H9 (cell line): ENCODE data around the gene ARID1B. TPM values are rescaled to one million over a fixed set of nuclear protein-coding genes. Genes with fewer than 3 reads are reported as not detected.

ENCODE experiments used
- DNase-seq: peaks from one replicate; pipeline ENCODE4 v3.0.0-alpha.2; 2017
- H2AFZ ChIP-seq: one replicate; pipeline ENCODE4 v1.6.1; 2013; ENCODE audit warnings: mild to moderate bottlenecking, low read length, control low read depth, moderate library complexity
- H2AK5ac ChIP-seq: 2 replicates; pipeline ENCODE4 v1.6.1; 2013; ENCODE audit warnings: low read length, control low read depth, mixed read lengths; ENCODE audit not compliant: insufficient read length
- H2BK120ac ChIP-seq: one replicate; pipeline ENCODE4 v1.6.1; 2013; ENCODE audit warnings: low read depth, mild to moderate bottlenecking, low read length, control low read depth, inconsistent platforms; ENCODE audit not compliant: poor library complexity, severe bottlenecking
- H2BK12ac ChIP-seq: 2 replicates; pipeline ENCODE4 v1.6.1; 2013; ENCODE audit warnings: low read length, control low read depth, mixed read lengths, low read depth; ENCODE audit not compliant: insufficient read length
- H2BK15ac ChIP-seq: 2 replicates; pipeline ENCODE4 v1.6.1; 2013; ENCODE audit warnings: low read depth, low read length, control low read depth
- H2BK20ac ChIP-seq: one replicate; pipeline ENCODE4 v1.6.1; 2013; ENCODE audit warnings: low read depth, mild to moderate bottlenecking, low read length, control low read depth, inconsistent platforms; ENCODE audit not compliant: poor library complexity, severe bottlenecking
- H2BK5ac ChIP-seq: 2 replicates; pipeline ENCODE4 v1.6.1; 2013; ENCODE audit warnings: low read length, control low read depth, mixed read lengths; ENCODE audit not compliant: insufficient read length
- H3K14ac ChIP-seq: 2 replicates; pipeline ENCODE4 v1.6.1; 2013; ENCODE audit warnings: low read length, control low read depth; ENCODE audit not compliant: insufficient read depth
- H3K18ac ChIP-seq: 2 replicates; pipeline ENCODE4 v1.6.1; 2013; ENCODE audit warnings: low read depth, mild to moderate bottlenecking, mixed read lengths, low read length, control low read depth; ENCODE audit not compliant: insufficient read length
- H3K23ac ChIP-seq: 2 replicates; pipeline ENCODE4 v1.6.1; 2013; ENCODE audit warnings: low read length, control low read depth, mixed read lengths, low read depth; ENCODE audit not compliant: insufficient read length
- H3K23me2 ChIP-seq: 2 replicates; pipeline ENCODE4 v1.6.1; 2013; ENCODE audit warnings: low read depth, mild to moderate bottlenecking, mixed read lengths, low read length, control low read depth; ENCODE audit not compliant: insufficient read length, poor library complexity, severe bottlenecking
- H3K27ac ChIP-seq: 2 replicates; pipeline ENCODE4 v1.5.1; 2013; ENCODE audit warnings: low read length, control low read depth, mixed read lengths, low read depth; ENCODE audit not compliant: insufficient read length
- H3K27me3 ChIP-seq: 2 replicates; pipeline ENCODE4 v1.6.1; 2013; ENCODE audit warnings: low read length, control low read depth, inconsistent platforms; ENCODE audit not compliant: insufficient read depth
- H3K4ac ChIP-seq: 2 replicates; pipeline ENCODE4 v1.6.1; 2013; ENCODE audit warnings: low read depth, mild to moderate bottlenecking, control low read depth, inconsistent platforms, low read length, moderate library complexity
- H3K4me1 ChIP-seq: 2 replicates; pipeline ENCODE4 v1.6.1; 2013; ENCODE audit warnings: low read length, control low read depth, inconsistent platforms; ENCODE audit not compliant: insufficient read depth
- H3K4me2 ChIP-seq: 2 replicates; pipeline ENCODE4 v1.6.1; 2013; ENCODE audit warnings: low read length, control low read depth, mixed read lengths; ENCODE audit not compliant: insufficient read length, insufficient read depth
- H3K56ac ChIP-seq: 2 replicates; pipeline ENCODE4 v1.6.1; 2013; ENCODE audit warnings: low read depth, mild to moderate bottlenecking, mixed read lengths, low read length, control low read depth; ENCODE audit not compliant: insufficient read length
- H3K79me1 ChIP-seq: 2 replicates; pipeline ENCODE4 v1.6.1; 2013; ENCODE audit warnings: low read depth, mild to moderate bottlenecking, moderate library complexity, low read length, control low read depth, inconsistent platforms; ENCODE audit not compliant: insufficient read depth, poor library complexity, severe bottlenecking
- H3K79me2 ChIP-seq: 2 replicates; pipeline ENCODE4 v1.6.1; 2013; ENCODE audit warnings: low read length, control low read depth, inconsistent platforms; ENCODE audit not compliant: insufficient read depth
- H3K9ac ChIP-seq: 2 replicates; pipeline ENCODE4 v1.6.1; 2013; ENCODE audit warnings: low read length, control low read depth, mixed read lengths; ENCODE audit not compliant: insufficient read length; ENCODE audit errors: extremely low read depth
- H3K9me3 ChIP-seq: one replicate; pipeline ENCODE4 v1.6.1; 2013; ENCODE audit warnings: low read depth, low read length, inconsistent platforms; ENCODE audit not compliant: control insufficient read depth
- H3T11ph ChIP-seq: one replicate; pipeline ENCODE4 v1.6.1; 2013; ENCODE audit warnings: mild to moderate bottlenecking, low read length, control low read depth, inconsistent platforms
- H4K20me1 ChIP-seq: one replicate; pipeline ENCODE4 v1.6.1; 2013; ENCODE audit not compliant: control insufficient read depth, insufficient read length, insufficient read depth
- H4K5ac ChIP-seq: 2 replicates; pipeline ENCODE4 v1.6.1; 2013; ENCODE audit warnings: low read depth, mild to moderate bottlenecking, mixed read lengths, low read length, control low read depth; ENCODE audit not compliant: insufficient read length
- H4K8ac ChIP-seq: replicated peaks from 2 replicates; pipeline ENCODE4 v1.6.1; 2013; ENCODE audit warnings: low read length, control low read depth, mixed read lengths, low read depth; ENCODE audit not compliant: insufficient read length
- H4K91ac ChIP-seq: 2 replicates; pipeline ENCODE4 v1.6.1; 2013; ENCODE audit warnings: low read depth, mild to moderate bottlenecking, moderate library complexity, mixed read lengths, low read length, control low read depth; ENCODE audit not compliant: insufficient read length
- H3K27ac Mint-ChIP-seq, 3 experiments: 2 replicates in 2 of 3; 3 replicates in 1 of 3; pipeline ENCODE4 v1.8.0; 2020 to 2021; ENCODE audit warnings: mixed read lengths in 3 of 3, mild to moderate bottlenecking in 1 of 3, moderate library complexity in 1 of 3
- H3K27me3 Mint-ChIP-seq: 2 replicates; pipeline ENCODE4 v1.8.0; 2021; ENCODE audit warnings: low read depth, mild to moderate bottlenecking, moderate library complexity, mixed read lengths
- H3K36me3 Mint-ChIP-seq, 3 experiments: 2 replicates in 2 of 3; 3 replicates in 1 of 3; pipeline ENCODE4 v1.8.0; 2020 to 2021; ENCODE audit warnings: low read depth in 3 of 3, mixed read lengths in 3 of 3; ENCODE audit not compliant: insufficient read depth in 1 of 3
- H3K4me1 Mint-ChIP-seq, 2 experiments: 2 replicates each; pipeline ENCODE4 v1.8.0; 2020; ENCODE audit warnings: mixed read lengths in 2 of 2
- H3K4me3 Mint-ChIP-seq, 2 experiments: 2 replicates in 1 of 2; 3 replicates in 1 of 2; pipeline ENCODE4 v1.8.0; 2020 to 2021; ENCODE audit warnings: mild to moderate bottlenecking in 2 of 2, mixed read lengths in 2 of 2, moderate library complexity in 1 of 2
- H3K9me3 Mint-ChIP-seq, 2 experiments: 2 replicates in 1 of 2; 3 replicates in 1 of 2; pipeline ENCODE4 v1.8.0; 2020; ENCODE audit warnings: mild to moderate bottlenecking in 2 of 2, mixed read lengths in 2 of 2, moderate library complexity in 1 of 2
- WGBS: extraction: QIAGEN DNeasy Blood & Tissue Kit; methylation state at CpG from one replicate; pipeline ENCODE4 v1.1.7; 2013; ENCODE audit warnings: missing lambda C conversion rate, low lambda C conversion rate, mixed read lengths; ENCODE audit not compliant: insufficient read length; ENCODE audit errors: extremely low coverage; 5-methylcytosine and 5-hydroxymethylcytosine counted together
- total RNA-seq: library from RNA; stranded (reverse); gene quantifications from 2 replicates; pipeline ENCODE4 v1.2.1, GENCODE V29; 2021
- TF ChIP-seq, protein P1 (sequence below): fragments of 200-600 bp; sonication (generic); conservative IDR thresholded peaks from 3 replicates; pipeline ENCODE4 v1.8.0; 2021; ENCODE audit warnings: antibody characterized with exemption, mild to moderate bottlenecking

ARID1B gene
- total RNA-seq, 1 experiment from 2014 or later = 88.2 TPM

DNA sequence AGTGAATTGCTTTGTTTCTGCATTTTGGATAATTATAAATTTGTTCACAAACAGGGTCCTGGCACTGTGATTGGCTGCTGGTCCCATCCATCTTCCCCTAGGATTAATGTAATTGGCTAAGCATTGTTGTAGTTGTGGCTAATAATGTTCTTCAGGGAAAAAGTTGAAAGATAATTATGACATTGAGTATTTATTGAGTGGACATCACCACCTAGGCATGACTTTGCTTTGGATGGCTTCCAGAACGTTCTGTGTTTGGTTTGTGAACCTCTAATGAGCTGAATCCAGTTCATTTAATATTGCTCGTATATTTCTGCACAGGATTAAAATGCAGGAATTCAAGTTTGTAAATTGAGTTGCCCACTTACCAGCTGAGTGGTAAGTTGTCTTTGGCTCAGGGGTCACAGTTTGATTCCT lies 55.1 kb downstream of the ARID1B start:
- Histone ChIP-seq H3K4ac (no peak overlapping the region), H3K27ac (no peak overlapping the region), H3K79me1 (peaks cover 2% of the 10 kb centered on the region), H3K9ac (no peak overlapping the region), H4K91ac (no peak overlapping the region), H2BK5ac (no peak overlapping the region), H2BK20ac (no peak overlapping the region), H3K79me2 (peaks cover 13% of the 10 kb centered on the region; the same call in 1 of the 2 replicates), H2BK12ac (no peak overlapping the region), H4K5ac (no peak overlapping the region), H3K23ac (no peak overlapping the region), H2AK5ac (no peak overlapping the region), H3K23me2 (no peaks in the 10 kb centered on the region), H3K4me2 (no peak overlapping the region), H3K14ac (no peak overlapping the region), H3K56ac (no peak overlapping the region), H3T11ph (no peak overlapping the region), H2AFZ (no peak overlapping the region), H3K18ac (no peak overlapping the region), H2BK15ac (no peak overlapping the region), H2BK120ac (no peak overlapping the region), H4K20me1 (no peaks in the 10 kb centered on the region), H3K9me3 (no peaks in the 10 kb centered on the region), H3K27me3 (no peaks in the 10 kb centered on the region), H4K8ac (no peak overlapping the region), H3K4me1 (no peaks in the 10 kb centered on the region; the same call in 1 of the 2 replicates)
- Mint-ChIP-seq H3K4me3 (no peak overlapping the region), H3K9me3 (no peaks in the 10 kb centered on the region), H3K27me3 (no peaks in the 10 kb centered on the region), H3K4me1 (peaks cover 21 to 43% of the 10 kb centered on the region in 2 experiments), H3K36me3 (peaks cover 3 to 19% (median 11%) of the 10 kb centered on the region in 3 experiments; a peak in 5 of 7 replicates), H3K27ac (peak overlapping the region in 1 of 3 experiments; percentile 53; a peak in 1 of 7 replicates)
- TF ChIP-seq, protein P1, sequence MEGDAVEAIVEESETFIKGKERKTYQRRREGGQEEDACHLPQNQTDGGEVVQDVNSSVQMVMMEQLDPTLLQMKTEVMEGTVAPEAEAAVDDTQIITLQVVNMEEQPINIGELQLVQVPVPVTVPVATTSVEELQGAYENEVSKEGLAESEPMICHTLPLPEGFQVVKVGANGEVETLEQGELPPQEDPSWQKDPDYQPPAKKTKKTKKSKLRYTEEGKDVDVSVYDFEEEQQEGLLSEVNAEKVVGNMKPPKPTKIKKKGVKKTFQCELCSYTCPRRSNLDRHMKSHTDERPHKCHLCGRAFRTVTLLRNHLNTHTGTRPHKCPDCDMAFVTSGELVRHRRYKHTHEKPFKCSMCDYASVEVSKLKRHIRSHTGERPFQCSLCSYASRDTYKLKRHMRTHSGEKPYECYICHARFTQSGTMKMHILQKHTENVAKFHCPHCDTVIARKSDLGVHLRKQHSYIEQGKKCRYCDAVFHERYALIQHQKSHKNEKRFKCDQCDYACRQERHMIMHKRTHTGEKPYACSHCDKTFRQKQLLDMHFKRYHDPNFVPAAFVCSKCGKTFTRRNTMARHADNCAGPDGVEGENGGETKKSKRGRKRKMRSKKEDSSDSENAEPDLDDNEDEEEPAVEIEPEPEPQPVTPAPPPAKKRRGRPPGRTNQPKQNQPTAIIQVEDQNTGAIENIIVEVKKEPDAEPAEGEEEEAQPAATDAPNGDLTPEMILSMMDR = no peak
- DNase-seq = no peak
- no CpG with 5 or more reads among the region's 2 CpGs for WGBS
